ENCODE measurements around the gene APBB1IP.

GRCh38 chr10:26455567-26456315 is 17.6 kb downstream of the APBB1IP start:
- TF ChIP-seq CTCF (IDR thresholded peaks at IDR 0.05; ENCODE audit: low read depth, low read length) (no peak), POLR2A (IDR thresholded peaks at IDR 0.05; ENCODE audit: extremely low read depth, insufficient read length) (no peak)
